Subcutaneous adipose tissue (tissue), 4 donors: Measurements from ENCODE around the gene NSMF. TPM values are rescaled to one million over a fixed set of nuclear protein-coding genes. Genes with fewer than 3 reads are reported as not detected.

Experiments used
- CTCF ChIP-seq: fragments of 450-650 bp; IDR thresholded peaks from one replicate; pipeline ENCODE4 v1.5.1; 2016; ENCODE audit warnings: low read depth, mild to moderate bottlenecking, control low read depth, antibody characterized with exemption, moderate library complexity
- total RNA-seq, 4 donors: library from RNA; depleted of rRNA; stranded (reverse); fragments of >200 nt; gene quantifications; one replicate each; pipeline ENCODE4 v1.1.0, GENCODE V29; 2016

Gene NSMF
- total RNA-seq, 4 donors from 2014 or later, result 17.7 to 37.5 (median 25.2) TPM

GRCh38 chr9:137477778-137478612, 18.9 kb upstream of the NSMF start:
- TF ChIP-seq CTCF, result no peak

DNA sequence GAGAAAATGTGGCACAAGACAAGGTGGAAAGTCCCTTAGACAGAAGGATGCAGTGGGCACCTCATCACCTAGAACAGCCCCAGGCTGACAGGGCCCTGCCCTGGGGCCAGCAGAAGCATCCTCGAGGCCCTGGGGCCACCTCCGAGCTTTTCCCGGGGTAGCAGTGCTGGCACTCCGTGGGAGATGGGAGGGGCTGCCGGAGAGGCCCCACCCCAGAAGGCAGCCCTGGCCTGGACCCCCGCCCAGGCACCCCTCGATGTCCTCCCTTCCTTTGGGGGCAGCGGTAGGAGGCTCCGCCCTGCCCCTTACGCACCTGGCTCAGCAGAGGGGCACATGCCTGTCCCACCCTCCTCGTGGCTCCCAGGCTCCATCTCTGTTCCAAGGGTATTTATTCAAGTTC, 17.7 kb upstream of the NSMF start:
- no peak for TF ChIP-seq CTCF

- TF ChIP-seq CTCF, result no peak
Observed at GRCh38 chr9:137475666-137476065, 16.5 kb upstream of the NSMF start.

DNA sequence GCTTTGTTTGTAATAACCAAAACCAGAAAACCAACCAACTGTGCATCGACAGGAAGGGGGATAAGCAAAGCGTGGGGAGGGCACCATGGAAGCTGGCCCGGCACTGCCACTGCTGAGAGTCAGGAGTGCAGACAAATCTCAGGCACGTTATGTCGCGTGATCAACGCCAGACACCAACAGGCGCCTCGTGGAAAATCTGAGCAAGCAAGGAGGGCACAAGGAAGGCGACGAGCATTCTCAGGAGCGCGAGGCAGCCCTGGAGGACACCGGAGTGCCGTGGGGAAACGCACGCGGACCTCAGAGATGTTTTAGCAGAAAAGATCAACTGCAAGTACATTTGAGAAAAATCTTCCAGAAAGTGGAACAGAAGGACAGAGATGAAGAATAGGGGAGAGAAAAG, 15.1 kb upstream of the NSMF start:
- TF ChIP-seq CTCF, result no peak

DNA sequence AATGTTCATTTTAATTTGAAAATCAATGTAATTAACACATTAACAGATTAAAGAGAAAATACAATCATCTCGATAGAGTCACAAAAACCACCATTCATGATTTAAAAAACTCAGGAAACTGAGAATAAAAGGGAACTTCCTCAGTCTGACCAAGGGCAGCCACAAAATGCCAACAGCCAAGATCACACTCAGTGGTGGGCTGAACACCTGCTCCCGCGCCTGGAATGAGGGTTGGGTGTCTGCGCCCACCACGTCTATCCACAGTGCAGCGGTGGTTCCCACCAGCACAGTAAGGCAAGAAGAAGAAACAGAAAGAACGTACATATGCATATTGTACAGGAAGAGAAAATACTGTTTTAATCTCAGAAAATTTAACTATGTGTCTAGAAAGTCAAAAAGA, 11.7 kb upstream of the NSMF start:
- no peak for TF ChIP-seq CTCF

- TF ChIP-seq CTCF, result no peak
Observed at GRCh38 chr9:137467896-137468295, 8.8 kb upstream of the NSMF start.

GRCh38 chr9:137467161-137467581, 8.0 kb upstream of the NSMF start:
- no peak for TF ChIP-seq CTCF
